ENCODE results near the gene FAM81A.
A peak's percentile ranks its signal among the peaks of the same experiment; 100 is the strongest.

The FAM81A gene

GRCh38 chr15:59545573-59545972 lies 107.6 kb downstream of the FAM81A start:
- DNase-seq, result peak in 1 of 2 experiments; percentile 23

GRCh38 chr15:59548501-59549226 lies 110.7 kb downstream of the FAM81A start:
- DNase-seq, result no peak

GRCh38 chr15:59549301-59550185 lies 111.6 kb downstream of the FAM81A start:
- DNase-seq, result no peak

- no peak for DNase-seq
These were observed 112.5 kb downstream of the FAM81A start for GRCh38 chr15:59550530-59550929.

GRCh38 chr15:59550956-59551355 lies 113.0 kb downstream of the FAM81A start:
- no peak for DNase-seq

GRCh38 chr15:59553879-59554735 lies 116.1 kb downstream of the FAM81A start:
- no peak for DNase-seq

- no peak for DNase-seq
These were observed 117.7 kb downstream of the FAM81A start for GRCh38 chr15:59555696-59556095.

- DNase-seq, result no peak
These were observed 118.4 kb downstream of the FAM81A start for GRCh38 chr15:59556380-59556779.

- no peak for DNase-seq
These were observed 119.6 kb downstream of the FAM81A start for GRCh38 chr15:59557581-59557980.

GRCh38 chr15:59558851-59559250 lies 120.9 kb downstream of the FAM81A start:
- DNase-seq, result no peak

GRCh38 chr15:59561547-59561946 lies 123.6 kb downstream of the FAM81A start:
- DNase-seq, result no peak

- DNase-seq, result no peak
These were observed 124.6 kb downstream of the FAM81A start for GRCh38 chr15:59562448-59563186.

- DNase-seq, result no peak
These were observed 127.3 kb downstream of the FAM81A start for GRCh38 chr15:59565299-59565698.

- no peak for DNase-seq
These were observed 129.3 kb downstream of the FAM81A start for GRCh38 chr15:59567324-59567723.

- DNase-seq, result no peak
These were observed 131.5 kb downstream of the FAM81A start for GRCh38 chr15:59569477-59569876.

- no peak for DNase-seq
These were observed 132.3 kb downstream of the FAM81A start for GRCh38 chr15:59570315-59570714.

GRCh38 chr15:59571606-59572005 lies 133.6 kb downstream of the FAM81A start:
- DNase-seq, result no peak
